SU-DHL-6 (cell line): ENCODE measurements around the gene ST6GALNAC3.

ENCODE experiments used
- H2AFZ ChIP-seq: fragments of 200-600 bp; sonication (generic); 2 replicates; pipeline ENCODE4 v1.6.1; 2014; ENCODE audit warnings: low read depth, mild to moderate bottlenecking, moderate library complexity, mixed read lengths, antibody characterized with exemption, low read length; ENCODE audit not compliant: severe bottlenecking
- H3F3A ChIP-seq: fragments of 200-600 bp; shearing (Covaris generic); 2 replicates; pipeline ENCODE4 v1.6.0; 2016; ENCODE audit warnings: antibody characterized with exemption, mild to moderate bottlenecking; ENCODE audit not compliant: insufficient read depth
- H3K27ac ChIP-seq: fragments of 200-600 bp; sonication (generic); 2 replicates; pipeline ENCODE4 v1.5.1; 2016; ENCODE audit warnings: low read depth, mild to moderate bottlenecking, low read length, moderate library complexity, mixed read lengths
- H3K27me3 ChIP-seq: fragments of 200-600 bp; sonication (generic), shearing (Covaris generic); 2 replicates; pipeline ENCODE4 v1.6.0; 2014; ENCODE audit warnings: mild to moderate bottlenecking, low read length
- H3K36me3 ChIP-seq: fragments of 200-600 bp; sonication (generic); 2 replicates; pipeline ENCODE4 v1.6.1; 2014; ENCODE audit warnings: mild to moderate bottlenecking, low read length, mixed read lengths
- H3K4me2 ChIP-seq: fragments of 300-600, 200-600 bp; shearing (Covaris generic), sonication (generic); 2 replicates; pipeline ENCODE4 v1.6.0; 2014; ENCODE audit warnings: low read length, low read depth, mild to moderate bottlenecking; ENCODE audit not compliant: poor library complexity, severe bottlenecking
- H3K4me3 ChIP-seq: fragments of 200-600 bp; sonication (generic); 2 replicates; pipeline ENCODE4 v1.5.1; 2014; ENCODE audit warnings: antibody characterized with exemption, low read length, mild to moderate bottlenecking, mixed read lengths; ENCODE audit not compliant: insufficient read depth, poor library complexity, severe bottlenecking
- H3K79me2 ChIP-seq: fragments of 200-600 bp; sonication (generic); 2 replicates; pipeline ENCODE4 v1.6.1; 2014; ENCODE audit warnings: mild to moderate bottlenecking, low read length, moderate library complexity; ENCODE audit not compliant: insufficient read depth
- H3K9ac ChIP-seq: fragments of 200-600 bp; sonication (generic); 2 replicates; pipeline ENCODE4 v1.7.0; 2014; ENCODE audit warnings: mild to moderate bottlenecking, low read length
- H3K9me2 ChIP-seq: fragments of 200-600 bp; sonication (generic); replicated peaks from 2 replicates; pipeline ENCODE4 v1.6.1; 2014; ENCODE audit warnings: low read length; ENCODE audit not compliant: insufficient read depth
- H3K9me3 ChIP-seq: fragments of 200-600 bp; sonication (generic); 2 replicates; pipeline ENCODE4 v1.6.1; 2014; ENCODE audit warnings: low read length, mixed read lengths; ENCODE audit not compliant: insufficient read depth
- H4K20me1 ChIP-seq: fragments of 200-600 bp; sonication (generic); 2 replicates; pipeline ENCODE4 v1.6.1; 2014; ENCODE audit warnings: low read depth, mild to moderate bottlenecking, antibody characterized with exemption, low read length, moderate library complexity, mixed read lengths
- CTCF ChIP-seq: fragments of 200-600 bp; sonication (generic); IDR thresholded peaks from one replicate; pipeline ENCODE4 v1.5.1; 2017; ENCODE audit warnings: antibody characterized with exemption, mild to moderate bottlenecking, low read length, moderate library complexity; ENCODE audit not compliant: insufficient read depth, poor library complexity, severe bottlenecking
- EZH2phosphoT487 ChIP-seq: fragments of 200-600 bp; sonication (generic), shearing (Covaris generic); conservative IDR thresholded peaks from 2 replicates; pipeline ENCODE4 v1.6.1; 2018; ENCODE audit warnings: mild to moderate bottlenecking, antibody characterized with exemption, low read length, moderate library complexity, mixed read lengths

The ST6GALNAC3 gene

GRCh38 chr1:76562292-76562691 lies 487.7 kb downstream of the ST6GALNAC3 start:
- no peak overlapping the region for H3K4me2 ChIP-seq
- no peak overlapping the region for H2AFZ ChIP-seq
- TF ChIP-seq EZH2phosphoT487 (no peak), CTCF (no peak)
- no peak overlapping the region for H3K4me3 ChIP-seq
- H3K9me3 ChIP-seq, result no peaks in the 10 kb centered on the region
- H3K27me3 ChIP-seq, result no peaks in the 10 kb centered on the region
- H3F3A ChIP-seq, result no peaks in the 10 kb centered on the region
- H3K9ac ChIP-seq, result no peak overlapping the region
- H4K20me1 ChIP-seq, result no peaks in the 10 kb centered on the region
- H3K79me2 ChIP-seq, result no peaks in the 10 kb centered on the region
- H3K9me2 ChIP-seq, result no peaks in the 10 kb centered on the region
- H3K27ac ChIP-seq, result no peak overlapping the region
- no peaks in the 10 kb centered on the region for H3K36me3 ChIP-seq

GRCh38 chr1:76568573-76569238 lies 494.2 kb downstream of the ST6GALNAC3 start:
- Histone ChIP-seq H3F3A (no peaks in the 10 kb centered on the region), H3K27me3 (no peaks in the 10 kb centered on the region), H3K9me2 (no peaks in the 10 kb centered on the region), H4K20me1 (no peaks in the 10 kb centered on the region), H3K36me3 (no peaks in the 10 kb centered on the region), H3K79me2 (no peaks in the 10 kb centered on the region), H2AFZ (no peak overlapping the region), H3K4me2 (no peak overlapping the region), H3K9ac (no peak overlapping the region), H3K9me3 (no peaks in the 10 kb centered on the region), H3K27ac (no peak overlapping the region), H3K4me3 (no peak overlapping the region)
- no peak for TF ChIP-seq CTCF
- TF ChIP-seq EZH2phosphoT487, result no peak

- no peaks in the 10 kb centered on the region for H3K27me3 ChIP-seq
- TF ChIP-seq CTCF (no peak), EZH2phosphoT487 (no peak)
- no peaks in the 10 kb centered on the region for H3K9me3 ChIP-seq
- H3K9ac ChIP-seq, result no peak overlapping the region
- no peaks in the 10 kb centered on the region for H4K20me1 ChIP-seq
- H3K27ac ChIP-seq, result no peak overlapping the region
- no peaks in the 10 kb centered on the region for H3K9me2 ChIP-seq
- H3K4me3 ChIP-seq, result no peak overlapping the region
- no peaks in the 10 kb centered on the region for H3K36me3 ChIP-seq
- no peak overlapping the region for H3K4me2 ChIP-seq
- H3K79me2 ChIP-seq, result no peaks in the 10 kb centered on the region
- no peaks in the 10 kb centered on the region for H3F3A ChIP-seq
- no peak overlapping the region for H2AFZ ChIP-seq
These were observed 496.7 kb downstream of the ST6GALNAC3 start for GRCh38 chr1:76571248-76571647.
